AG09319 (cell line): ENCODE data around the gene FOXL1.

Source experiments
- DNase-seq: peaks from one replicate; pipeline ENCODE4 v3.0.0-alpha.2; 2010; ENCODE audit warnings: low read depth; ENCODE audit errors: extremely low read depth
- TF ChIP-seq, protein P1 (sequence below): IDR thresholded peaks from 2 replicates; pipeline ENCODE4 v1.5.1; 2011; ENCODE audit warnings: low read depth, mild to moderate bottlenecking, inconsistent platforms, low read length, moderate library complexity

The FOXL1 gene

DNA sequence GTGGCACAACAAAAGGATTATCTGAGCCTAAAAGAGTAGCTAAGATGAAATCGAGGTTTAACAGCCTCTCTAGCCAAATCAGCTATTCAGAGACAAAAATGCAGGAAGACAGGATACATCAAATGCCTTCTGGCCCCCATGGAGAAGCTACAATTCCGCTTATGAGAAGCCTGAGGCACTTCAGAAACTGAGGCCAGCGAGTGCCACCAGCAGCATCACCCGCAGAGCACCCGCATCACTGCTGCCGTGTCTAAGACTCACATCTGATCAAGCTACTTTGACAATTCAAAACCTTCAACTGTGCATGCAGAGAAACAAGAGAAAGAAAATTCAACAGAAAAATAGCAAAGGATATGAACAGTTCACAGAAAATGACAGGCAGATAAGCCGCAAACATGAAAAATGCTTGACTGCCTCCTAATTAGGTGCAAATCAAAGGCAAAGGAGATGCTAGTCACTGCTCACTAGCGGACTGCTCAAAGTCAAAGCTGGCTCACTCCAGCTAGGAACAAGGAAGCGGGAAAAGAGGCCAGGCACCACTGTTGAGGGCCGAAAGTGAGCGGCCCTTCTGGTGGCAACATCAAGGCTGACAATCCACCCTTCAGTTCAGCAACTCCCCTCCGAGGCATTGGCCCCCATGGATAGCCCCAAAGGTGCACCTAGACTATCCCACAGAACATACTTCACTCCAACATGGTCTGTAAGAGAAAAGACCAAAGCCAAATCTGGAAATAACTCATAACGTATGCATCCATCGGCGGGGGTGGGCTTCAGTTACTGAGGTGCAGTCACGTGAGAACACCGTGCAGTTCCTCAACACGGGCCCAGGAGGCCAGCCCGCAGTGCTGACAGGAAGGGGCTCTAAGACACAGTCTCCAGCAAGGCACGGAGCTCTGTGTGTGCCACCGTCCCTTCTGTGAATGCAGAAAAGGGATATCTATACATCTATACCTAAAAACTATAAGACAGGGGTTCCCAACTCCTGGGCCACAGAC lies 35.3 kb upstream of the FOXL1 start:
- DNase-seq: no peak
- TF ChIP-seq, protein P1, sequence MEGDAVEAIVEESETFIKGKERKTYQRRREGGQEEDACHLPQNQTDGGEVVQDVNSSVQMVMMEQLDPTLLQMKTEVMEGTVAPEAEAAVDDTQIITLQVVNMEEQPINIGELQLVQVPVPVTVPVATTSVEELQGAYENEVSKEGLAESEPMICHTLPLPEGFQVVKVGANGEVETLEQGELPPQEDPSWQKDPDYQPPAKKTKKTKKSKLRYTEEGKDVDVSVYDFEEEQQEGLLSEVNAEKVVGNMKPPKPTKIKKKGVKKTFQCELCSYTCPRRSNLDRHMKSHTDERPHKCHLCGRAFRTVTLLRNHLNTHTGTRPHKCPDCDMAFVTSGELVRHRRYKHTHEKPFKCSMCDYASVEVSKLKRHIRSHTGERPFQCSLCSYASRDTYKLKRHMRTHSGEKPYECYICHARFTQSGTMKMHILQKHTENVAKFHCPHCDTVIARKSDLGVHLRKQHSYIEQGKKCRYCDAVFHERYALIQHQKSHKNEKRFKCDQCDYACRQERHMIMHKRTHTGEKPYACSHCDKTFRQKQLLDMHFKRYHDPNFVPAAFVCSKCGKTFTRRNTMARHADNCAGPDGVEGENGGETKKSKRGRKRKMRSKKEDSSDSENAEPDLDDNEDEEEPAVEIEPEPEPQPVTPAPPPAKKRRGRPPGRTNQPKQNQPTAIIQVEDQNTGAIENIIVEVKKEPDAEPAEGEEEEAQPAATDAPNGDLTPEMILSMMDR: no peak

DNA sequence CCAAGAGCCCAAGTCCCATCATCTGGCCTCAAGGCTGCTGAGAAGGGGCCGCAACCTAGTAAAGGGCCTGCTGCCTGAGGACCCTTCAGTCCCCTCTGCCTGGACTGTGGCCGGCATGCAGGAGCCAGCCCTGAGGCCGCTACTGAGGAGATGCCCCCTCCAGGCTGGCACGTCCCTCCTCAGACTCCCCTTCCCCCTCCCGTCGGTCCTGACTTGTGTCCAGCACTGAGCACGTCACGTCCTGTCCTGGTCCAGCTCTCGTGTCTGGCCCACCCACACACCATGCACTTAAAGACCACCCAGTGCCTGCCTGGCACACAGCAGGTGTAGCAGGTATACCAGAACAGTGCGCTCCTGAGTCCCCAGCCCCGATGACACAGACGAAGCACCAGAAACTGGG lies 32.9 kb upstream of the FOXL1 start:
- TF ChIP-seq, protein P1: no peak
- DNase-seq: no peak

DNA sequence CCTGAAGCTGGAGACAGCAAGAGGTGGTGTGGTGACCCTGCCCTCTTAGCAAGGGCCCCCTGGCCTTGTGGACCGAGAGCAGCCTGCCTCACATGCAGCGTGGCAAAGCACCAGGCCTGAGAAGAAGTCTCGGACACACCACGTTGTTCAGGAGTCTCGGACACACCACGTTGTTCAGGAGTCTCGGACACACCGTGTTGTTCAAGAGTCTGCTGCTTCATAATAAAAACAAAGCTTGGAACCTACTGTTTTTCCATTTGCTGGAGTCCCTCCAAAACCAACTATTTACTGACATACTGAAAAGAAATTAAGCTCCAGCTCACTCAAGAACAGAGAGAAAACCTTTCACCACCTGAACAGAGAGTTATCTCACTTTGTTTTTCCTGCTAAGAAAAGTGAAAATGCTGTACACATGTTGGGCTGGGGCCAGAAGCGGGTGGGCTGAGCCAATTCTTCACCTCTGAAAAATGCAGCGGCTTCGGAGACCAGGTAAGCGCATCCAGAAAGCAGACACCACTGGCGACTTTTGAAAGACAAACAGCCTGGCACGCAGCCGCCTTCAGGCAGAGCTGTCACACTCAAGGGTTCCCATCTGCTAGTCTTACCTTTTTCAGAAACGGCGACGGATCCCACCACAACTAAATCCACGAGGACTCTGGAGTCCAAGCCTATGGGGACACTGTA lies 32.3 kb upstream of the FOXL1 start:
- TF ChIP-seq, protein P1: no peak

DNA sequence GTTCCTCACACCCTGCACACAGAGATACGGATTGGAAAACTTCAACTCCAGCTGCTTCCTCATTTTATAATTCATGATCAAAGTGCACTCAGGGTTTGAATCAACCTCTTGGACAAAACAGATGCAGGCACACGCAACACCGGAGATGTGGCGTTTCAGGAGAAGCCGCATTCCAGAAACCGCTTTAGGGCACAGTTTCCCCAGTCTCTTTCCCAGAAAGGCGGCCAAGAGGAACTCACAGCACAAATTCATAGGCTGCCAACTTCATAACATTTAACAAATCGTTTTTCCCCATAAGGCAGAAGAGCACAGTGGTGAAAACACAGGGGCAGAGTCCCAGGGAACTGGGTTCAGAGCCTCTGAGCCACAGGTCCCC lies 31.7 kb upstream of the FOXL1 start:
- no peak for DNase-seq
- TF ChIP-seq, protein P1: no peak

More for the DNA sequence above, 32.3 kb upstream of the FOXL1 start:
- no peak for DNase-seq

DNA sequence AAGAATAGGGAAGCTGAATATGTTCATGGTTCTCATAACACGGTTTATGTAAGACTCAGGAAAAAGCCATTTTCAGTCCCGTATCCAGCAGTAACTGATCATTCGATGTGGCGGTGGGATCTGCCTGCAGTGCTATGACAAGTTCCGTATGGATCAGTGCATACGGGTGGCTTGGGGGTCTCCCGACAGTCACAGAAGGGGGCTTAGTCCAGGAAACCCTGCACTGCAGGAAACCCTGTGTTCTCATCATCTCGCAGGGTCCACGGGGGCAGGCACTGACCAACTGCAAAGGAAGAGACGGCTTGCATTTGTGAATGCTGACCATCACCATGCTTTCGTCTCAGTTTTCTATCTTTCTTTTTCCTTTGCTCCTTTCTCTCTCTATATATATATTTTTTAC lies 31.1 kb upstream of the FOXL1 start:
- no peak for DNase-seq
- TF ChIP-seq, protein P1: no peak

DNA sequence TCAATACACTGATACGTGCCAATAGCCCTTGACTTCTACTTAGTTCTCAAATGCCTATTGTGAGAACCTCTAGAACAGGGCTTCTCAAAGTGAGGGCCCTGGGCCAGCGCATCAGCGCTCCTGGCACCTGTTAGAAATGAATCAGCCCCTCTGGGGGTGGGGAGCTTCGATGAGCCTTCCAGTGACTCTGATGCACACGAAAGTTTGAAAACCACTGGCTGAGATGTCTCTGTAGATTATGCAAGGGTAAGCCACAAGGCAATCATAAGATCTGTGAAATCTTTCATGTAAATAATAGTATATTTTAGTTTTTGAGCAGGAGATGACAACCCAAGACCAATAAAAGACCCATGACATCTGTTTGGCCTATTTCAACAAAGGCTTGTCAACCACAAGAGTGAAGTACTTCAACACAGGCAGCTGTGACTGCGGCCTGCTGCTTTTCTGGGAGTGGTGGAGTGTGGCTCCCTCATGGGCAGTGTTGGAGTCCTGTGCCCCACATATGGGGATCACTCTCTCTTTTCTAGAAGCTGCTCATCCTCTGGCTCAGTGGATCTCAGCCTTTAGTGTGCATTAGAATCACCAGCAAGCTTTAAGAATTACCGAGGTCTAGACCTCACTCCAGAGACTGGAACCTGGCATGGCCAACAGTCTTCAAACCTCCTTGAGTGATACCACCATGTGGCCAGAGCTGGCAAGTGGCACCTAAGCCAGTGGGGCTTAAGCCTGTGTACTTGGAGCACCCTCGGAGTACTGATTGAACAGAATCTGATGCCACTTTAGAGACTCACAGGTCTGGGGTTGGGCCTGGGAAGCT lies 29.1 kb upstream of the FOXL1 start:
- TF ChIP-seq, protein P1: no peak
- no peak for DNase-seq
